Natural killer cell (primary cell): Measurements from ENCODE around the gene HELT. TPM values are rescaled to one million over a fixed set of nuclear protein-coding genes. Genes with fewer than 3 reads are reported as not detected.

Experiments
- ATAC-seq, 3 donors: fragments of 150-1000 bp in 2 of 3; fragments of 200-7000 bp in 1 of 3; cut with Tn5 transposase; 1 replicate in 1 of 3; 2 replicates in 2 of 3; pipeline ENCODE4 v1.10.0; 2021; ENCODE audit warnings: mild to moderate bottlenecking in 2 of 3, moderate library complexity in 2 of 3
- DNase-seq, 2 donors: peaks; one replicate each; pipeline versions ENCODE4 v3.0.0 to v3.0.0-alpha.2; 2013 to 2021; ENCODE audit warnings: mixed read lengths in 1 of 2
- H3K27ac ChIP-seq: one replicate; pipeline ENCODE4 v1.5.1; 2013; ENCODE audit warnings: mild to moderate bottlenecking, low read length
- H3K27me3 ChIP-seq: one replicate; pipeline ENCODE4 v1.6.1; 2013; ENCODE audit warnings: low read length; ENCODE audit not compliant: control insufficient read depth, insufficient read depth
- H3K36me3 ChIP-seq: one replicate; pipeline ENCODE4 v1.6.1; 2013; ENCODE audit warnings: low read length; ENCODE audit not compliant: control insufficient read depth, insufficient read depth
- H3K4me1 ChIP-seq: one replicate; pipeline ENCODE4 v1.6.1; 2013; ENCODE audit warnings: low read length; ENCODE audit not compliant: control insufficient read depth, insufficient read depth
- H3K4me3 ChIP-seq: one replicate; pipeline ENCODE4 v1.5.1; 2013; ENCODE audit warnings: low read length
- H3K9me3 ChIP-seq: one replicate; pipeline ENCODE4 v1.6.1; 2013; ENCODE audit warnings: low read length; ENCODE audit not compliant: control insufficient read depth, insufficient read depth
- H3K27ac Mint-ChIP-seq, 2 donors: one replicate each; pipeline ENCODE4 v1.8.0; 2022; ENCODE audit warnings: mild to moderate bottlenecking in 2 of 2, mixed read lengths in 2 of 2, moderate library complexity in 1 of 2
- H3K27me3 Mint-ChIP-seq, 2 donors: one replicate each; pipeline ENCODE4 v1.8.0; 2022; ENCODE audit warnings: low read depth in 2 of 2, mixed read lengths in 2 of 2
- H3K36me3 Mint-ChIP-seq: one replicate; pipeline ENCODE4 v1.8.0; 2022; ENCODE audit warnings: mixed read lengths
- H3K4me1 Mint-ChIP-seq, 2 donors: one replicate each; pipeline ENCODE4 v1.8.0; 2022; ENCODE audit warnings: mixed read lengths in 2 of 2
- H3K4me3 Mint-ChIP-seq: one replicate; pipeline ENCODE4 v1.8.0; 2022; ENCODE audit warnings: mild to moderate bottlenecking, moderate library complexity, mixed read lengths
- H3K9me3 Mint-ChIP-seq, 2 donors: one replicate each; pipeline ENCODE4 v1.8.0; 2022; ENCODE audit warnings: mixed read lengths in 2 of 2
- WGBS: methylation state at CpG from one replicate; pipeline ENCODE4 v1.1.7; 2013; ENCODE audit warnings: missing lambda C conversion rate; ENCODE audit not compliant: insufficient coverage; 5-methylcytosine and 5-hydroxymethylcytosine counted together
- intact Hi-C: fragments of 100-400 bp; cut with micrococcal nuclease; formaldehyde crosslinking; loops from one replicate; pipeline ENCODE4 v1.14.2; 2022
- total RNA-seq, 4 donors: library from RNA; stranded (reverse); fragments of 120-200 nt in 1 of 4; gene quantifications; one replicate each; pipeline versions ENCODE4 v1.2.3 to v1.2.4, GENCODE V29; 2013 to 2022
- TF ChIP-seq, protein P1 (sequence below): fragments of 200-600 bp; IDR thresholded peaks from one replicate; pipeline ENCODE4 v1.8.0; 2022; ENCODE audit warnings: antibody characterized with exemption

HELT gene
- total RNA-seq, 3 donors from 2014 or later (not counting 1 experiment from before 2014, with no cell fraction given) = not detected

DNA sequence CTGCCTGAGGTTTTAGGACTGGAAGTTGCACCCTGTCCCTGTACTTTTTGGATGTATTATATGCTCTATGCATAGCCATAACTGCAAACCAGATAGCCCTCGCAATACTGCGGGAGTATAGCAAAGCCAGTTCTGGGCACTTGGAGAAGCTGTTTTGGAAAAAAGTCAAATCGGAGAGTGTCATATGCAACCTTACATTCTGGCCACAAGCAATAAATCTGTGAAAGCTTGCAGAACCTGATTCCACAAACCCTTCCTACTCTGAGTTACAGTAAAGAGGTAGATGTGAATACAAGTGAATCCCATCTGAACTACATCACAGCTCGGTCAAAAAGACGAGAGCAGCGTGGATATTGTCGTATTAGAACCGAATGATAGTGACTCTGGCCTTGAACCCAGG is 10.3 kb downstream of the HELT start:
- H3K27ac ChIP-seq = no peak overlapping the region
- no peak for DNase-seq
- Mint-ChIP-seq H3K4me1 (no peaks in the 10 kb centered on the region), H3K9me3 (no peaks in the 10 kb centered on the region), H3K27me3 (peaks cover 29 to 62% of the 10 kb centered on the region in 2 donors), H3K36me3 (no peaks in the 10 kb centered on the region), H3K4me3 (no peak overlapping the region), H3K27ac (no peak overlapping the region)
- peaks cover 4% of the 10 kb centered on the region for H3K27me3 ChIP-seq
- H3K9me3 ChIP-seq = no peaks in the 10 kb centered on the region
- no peaks in the 10 kb centered on the region for H3K36me3 ChIP-seq
- H3K4me1 ChIP-seq = no peaks in the 10 kb centered on the region
- ATAC-seq = no peak
- intact Hi-C loops = no loop called here
- H3K4me3 ChIP-seq = no peak overlapping the region
- 92% methylated on average over 8 of the region's 8 CpGs for WGBS
- TF ChIP-seq, protein P1, sequence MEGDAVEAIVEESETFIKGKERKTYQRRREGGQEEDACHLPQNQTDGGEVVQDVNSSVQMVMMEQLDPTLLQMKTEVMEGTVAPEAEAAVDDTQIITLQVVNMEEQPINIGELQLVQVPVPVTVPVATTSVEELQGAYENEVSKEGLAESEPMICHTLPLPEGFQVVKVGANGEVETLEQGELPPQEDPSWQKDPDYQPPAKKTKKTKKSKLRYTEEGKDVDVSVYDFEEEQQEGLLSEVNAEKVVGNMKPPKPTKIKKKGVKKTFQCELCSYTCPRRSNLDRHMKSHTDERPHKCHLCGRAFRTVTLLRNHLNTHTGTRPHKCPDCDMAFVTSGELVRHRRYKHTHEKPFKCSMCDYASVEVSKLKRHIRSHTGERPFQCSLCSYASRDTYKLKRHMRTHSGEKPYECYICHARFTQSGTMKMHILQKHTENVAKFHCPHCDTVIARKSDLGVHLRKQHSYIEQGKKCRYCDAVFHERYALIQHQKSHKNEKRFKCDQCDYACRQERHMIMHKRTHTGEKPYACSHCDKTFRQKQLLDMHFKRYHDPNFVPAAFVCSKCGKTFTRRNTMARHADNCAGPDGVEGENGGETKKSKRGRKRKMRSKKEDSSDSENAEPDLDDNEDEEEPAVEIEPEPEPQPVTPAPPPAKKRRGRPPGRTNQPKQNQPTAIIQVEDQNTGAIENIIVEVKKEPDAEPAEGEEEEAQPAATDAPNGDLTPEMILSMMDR = no peak

DNA sequence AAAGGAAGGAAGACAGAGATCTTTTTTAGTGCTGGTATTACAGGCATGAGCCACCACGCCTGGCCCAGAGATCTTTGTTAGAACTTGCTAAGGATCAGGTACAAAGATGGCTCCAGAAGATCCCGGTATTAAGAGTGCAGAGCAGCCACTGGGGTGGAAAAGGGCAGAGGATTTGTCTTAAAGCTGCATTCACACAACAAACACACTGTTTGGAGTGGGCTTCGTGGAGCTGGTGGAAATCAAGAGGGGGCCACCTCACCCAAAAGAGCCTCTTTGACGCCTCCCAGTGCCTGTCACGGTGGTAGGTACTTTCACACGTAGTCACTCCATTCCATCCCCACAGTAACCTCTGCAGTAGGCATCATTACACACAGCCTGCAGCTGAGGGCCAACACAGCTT is 13.3 kb downstream of the HELT start:
- no peak overlapping the region for H3K4me3 ChIP-seq
- Mint-ChIP-seq H3K9me3 (no peaks in the 10 kb centered on the region), H3K4me3 (no peak overlapping the region), H3K27ac (no peak overlapping the region), H3K36me3 (no peaks in the 10 kb centered on the region), H3K4me1 (no peaks in the 10 kb centered on the region), H3K27me3 (peaks cover 29 to 57% of the 10 kb centered on the region in 2 donors)
- TF ChIP-seq, protein P1 = no peak
- DNase-seq = no peak
- no peaks in the 10 kb centered on the region for H3K9me3 ChIP-seq
- no peaks in the 10 kb centered on the region for H3K36me3 ChIP-seq
- no peak overlapping the region for H3K27ac ChIP-seq
- no peaks in the 10 kb centered on the region for H3K4me1 ChIP-seq
- no peak for ATAC-seq
- WGBS = 72% methylated on average over 6 of the region's 6 CpGs
- intact Hi-C loops = no loop called here
- peaks cover 2% of the 10 kb centered on the region for H3K27me3 ChIP-seq

DNA sequence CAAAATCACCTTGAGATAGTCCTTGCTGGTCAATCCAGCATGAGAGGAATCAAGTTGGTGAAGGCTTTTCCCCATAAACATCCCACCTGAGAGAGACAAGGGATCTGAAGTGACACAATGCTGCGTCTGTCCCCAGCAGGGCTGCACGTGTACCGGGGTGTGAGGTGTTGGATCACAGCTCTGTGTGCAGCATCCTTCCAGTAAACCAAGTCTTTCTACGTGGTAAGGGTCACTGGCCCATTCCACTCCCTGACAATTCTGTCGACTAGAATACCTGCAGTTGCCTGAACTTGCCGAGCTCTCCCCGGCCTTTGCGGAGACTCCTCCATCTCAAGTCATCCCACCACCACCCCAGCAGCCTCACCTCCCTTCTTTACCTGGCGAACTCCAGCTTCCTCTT is 14.8 kb downstream of the HELT start:
- H3K4me1 ChIP-seq = no peaks in the 10 kb centered on the region
- ATAC-seq = no peak
- no peak overlapping the region for H3K27ac Mint-ChIP-seq
- H3K27me3 ChIP-seq = peaks cover 2% of the 10 kb centered on the region
- H3K4me3 ChIP-seq = no peak overlapping the region
- H3K9me3 ChIP-seq = no peaks in the 10 kb centered on the region
- no peaks in the 10 kb centered on the region for H3K36me3 Mint-ChIP-seq
- no peaks in the 10 kb centered on the region for H3K36me3 ChIP-seq
- 85% methylated on average over 9 of the region's 9 CpGs for WGBS
- intact Hi-C loops = no loop called here
- H3K4me1 Mint-ChIP-seq = no peaks in the 10 kb centered on the region
- no peak overlapping the region for H3K4me3 Mint-ChIP-seq
- H3K27me3 Mint-ChIP-seq = peaks cover 29 to 59% of the 10 kb centered on the region in 2 donors
- TF ChIP-seq, protein P1 = no peak
- no peak for DNase-seq
- no peaks in the 10 kb centered on the region for H3K9me3 Mint-ChIP-seq
- no peak overlapping the region for H3K27ac ChIP-seq

DNA sequence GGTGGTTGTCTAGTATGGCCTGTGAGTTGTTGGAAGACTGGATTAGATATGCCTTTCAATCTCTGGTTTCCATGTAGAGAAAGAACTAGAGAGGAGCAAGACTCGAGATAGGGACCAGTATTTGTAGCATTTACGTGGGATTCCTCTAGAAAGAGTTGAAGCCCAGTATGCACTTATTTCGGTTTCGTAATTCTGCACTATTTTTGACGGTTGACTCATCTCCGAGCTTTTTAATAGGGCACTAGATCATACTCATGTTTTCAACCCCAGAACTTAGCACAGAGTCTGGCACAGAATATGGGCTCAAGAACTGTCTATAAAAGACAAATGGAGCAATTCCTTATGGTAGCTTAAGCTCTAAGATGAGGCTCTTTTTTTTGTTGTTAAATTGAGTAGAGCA is 15.7 kb downstream of the HELT start:
- no peaks in the 10 kb centered on the region for H3K9me3 Mint-ChIP-seq
- Histone ChIP-seq H3K4me1 (no peaks in the 10 kb centered on the region), H3K27me3 (peaks cover 2% of the 10 kb centered on the region), H3K4me3 (no peak overlapping the region), H3K36me3 (no peaks in the 10 kb centered on the region), H3K27ac (no peak overlapping the region), H3K9me3 (no peaks in the 10 kb centered on the region)
- intact Hi-C loops = no loop called here
- TF ChIP-seq, protein P1 = no peak
- no peaks in the 10 kb centered on the region for H3K36me3 Mint-ChIP-seq
- H3K27ac Mint-ChIP-seq = no peak overlapping the region
- no peak for DNase-seq
- no peak overlapping the region for H3K4me3 Mint-ChIP-seq
- H3K4me1 Mint-ChIP-seq = no peaks in the 10 kb centered on the region
- 81% methylated on average over 6 of the region's 6 CpGs for WGBS
- no peak for ATAC-seq
- H3K27me3 Mint-ChIP-seq = peaks cover 28 to 50% of the 10 kb centered on the region in 2 donors
